ENCODE data around the gene SLX9. TPM values are rescaled to one million over a fixed set of nuclear protein-coding genes. Genes with fewer than 3 reads are reported as not detected.

The SLX9 gene
- polyA plus RNA-seq, 1 experiment, result 12.4 TPM

DNA sequence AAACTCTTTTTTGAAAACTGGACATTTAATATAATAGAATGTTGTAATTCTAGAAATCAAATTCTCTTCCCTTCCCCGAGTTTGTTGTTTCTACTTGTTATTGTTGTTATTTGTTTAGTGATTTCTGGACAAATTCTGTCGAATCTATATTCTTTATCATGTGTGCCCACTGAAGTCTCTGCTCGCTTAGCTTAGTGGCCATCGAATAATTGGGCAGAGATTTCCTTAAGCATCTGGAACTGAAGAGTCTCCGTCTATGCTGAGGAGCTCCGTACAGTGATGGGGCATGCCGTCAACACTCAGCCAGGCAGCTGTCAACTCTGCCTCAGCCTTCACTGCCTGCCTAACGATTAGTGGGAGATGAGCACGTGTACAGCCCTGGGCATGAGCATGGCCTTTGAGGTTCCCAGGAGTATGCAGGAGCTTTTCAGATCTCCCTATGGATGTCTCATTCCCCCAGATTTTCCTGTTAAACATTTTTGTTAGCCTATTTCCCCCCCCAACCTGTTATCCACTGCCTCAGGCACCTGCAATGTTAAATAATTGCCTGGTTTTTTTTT is 66.8 kb downstream of the SLX9 start:
- TF ChIP-seq CTCF (IDR thresholded peaks at IDR 0.05; ENCODE audit: insufficient read depth, low read depth, low read length), result no peak
- CTCF ChIA-PET, result interaction anchor here (0.7 kb wide), 1 partner anchor 109 kb away, joined by 3 read pairs; no protein-coding TSS in a partner anchor
- no peaks in the 10 kb centered on the region for H3K27me3 ChIP-seq (ENCODE audit: control insufficient read depth, insufficient read depth, low read length)
- H3K4me3 ChIP-seq (ENCODE audit: low read depth, low read length), result no peak overlapping the region
- POLR2A ChIA-PET, result no interaction called here
- DNase-seq (ENCODE audit: low read depth), result no peak
- H3K36me3 ChIP-seq (ENCODE audit: control insufficient read depth, insufficient read depth, low read length), result no peaks in the 10 kb centered on the region

DNA sequence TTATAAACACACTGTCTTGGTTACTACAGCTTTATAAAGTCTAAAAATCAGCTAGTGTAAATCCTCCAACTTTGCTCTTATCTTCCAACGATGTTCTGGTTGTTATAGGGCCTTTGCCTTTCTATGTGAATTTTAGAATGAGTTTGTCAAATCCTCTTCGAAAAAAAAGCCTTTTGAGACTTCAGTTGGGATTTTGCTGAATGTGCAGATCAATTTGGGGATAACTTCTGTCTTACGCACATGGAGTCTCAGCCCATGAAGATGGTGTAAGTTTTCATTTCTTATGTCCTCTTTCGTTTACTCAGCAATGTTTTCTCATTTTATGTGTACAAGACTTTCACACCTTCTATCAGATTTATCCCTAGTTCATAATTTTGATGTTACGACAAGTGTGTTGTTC is 69.8 kb downstream of the SLX9 start:
- DNase-seq (ENCODE audit: low read depth), result no peak
- TF ChIP-seq CTCF (IDR thresholded peaks at IDR 0.05; ENCODE audit: insufficient read depth, low read depth, low read length), result no peak
- ChIA-PET POLR2A (no interaction called here), CTCF (interaction anchor here (1.2 kb wide), 1 partner anchor 119 kb away, joined by 3 read pairs; no protein-coding TSS in a partner anchor)
- Histone ChIP-seq H3K27me3 (ENCODE audit: control insufficient read depth, insufficient read depth, low read length) (no peaks in the 10 kb centered on the region), H3K4me3 (ENCODE audit: low read depth, low read length) (no peak overlapping the region), H3K36me3 (ENCODE audit: control insufficient read depth, insufficient read depth, low read length) (no peaks in the 10 kb centered on the region)

GRCh38 chr21:45010096-45010495 is 70.3 kb downstream of the SLX9 start:
- ChIA-PET POLR2A (no interaction called here), CTCF (interaction anchor here (1.2 kb wide), 1 partner anchor 118 kb away, joined by 3 read pairs; no protein-coding TSS in a partner anchor)
- no peaks in the 10 kb centered on the region for H3K27me3 ChIP-seq (ENCODE audit: control insufficient read depth, insufficient read depth, low read length)
- TF ChIP-seq CTCF (IDR thresholded peaks at IDR 0.05; ENCODE audit: insufficient read depth, low read depth, low read length), result no peak
- H3K4me3 ChIP-seq (ENCODE audit: low read depth, low read length), result no peak overlapping the region
- DNase-seq (ENCODE audit: low read depth), result no peak
- H3K36me3 ChIP-seq (ENCODE audit: control insufficient read depth, insufficient read depth, low read length), result no peaks in the 10 kb centered on the region

GRCh38 chr21:45010860-45011259 is 71.0 kb downstream of the SLX9 start:
- ChIA-PET POLR2A (no interaction called here), CTCF (interaction anchor here (0.6 to 1.5 kb wide), 2 partner anchors 126 to 130 kb away, joined by 3 to 4 read pairs; no protein-coding TSS in a partner anchor)
- Histone ChIP-seq H3K36me3 (ENCODE audit: control insufficient read depth, insufficient read depth, low read length) (no peaks in the 10 kb centered on the region), H3K4me3 (ENCODE audit: low read depth, low read length) (no peak overlapping the region), H3K27me3 (ENCODE audit: control insufficient read depth, insufficient read depth, low read length) (no peaks in the 10 kb centered on the region)
- TF ChIP-seq CTCF (IDR thresholded peaks at IDR 0.05; ENCODE audit: insufficient read depth, low read depth, low read length), result no peak
- no peak for DNase-seq (ENCODE audit: low read depth)

- Histone ChIP-seq H3K4me3 (ENCODE audit: low read depth, low read length) (no peak overlapping the region), H3K36me3 (ENCODE audit: control insufficient read depth, insufficient read depth, low read length) (no peaks in the 10 kb centered on the region), H3K27me3 (ENCODE audit: control insufficient read depth, insufficient read depth, low read length) (no peaks in the 10 kb centered on the region)
- no peak for DNase-seq (ENCODE audit: low read depth)
- no peak for TF ChIP-seq CTCF (IDR thresholded peaks at IDR 0.05; ENCODE audit: insufficient read depth, low read depth, low read length)
- POLR2A ChIA-PET, result no interaction called here
- CTCF ChIA-PET, result interaction anchor here (0.6 to 1.5 kb wide), 4 partner anchors 15 to 130 kb away, joined by 3 to 4 read pairs (median 4); no protein-coding TSS in a partner anchor
These were observed 71.6 kb downstream of the SLX9 start for GRCh38 chr21:45011426-45011825.
